Upper lobe of left lung (tissue), 6 donors: ENCODE data around the gene LIN52. TPM values are rescaled to one million over a fixed set of nuclear protein-coding genes. Genes with fewer than 3 reads are reported as not detected.

ENCODE experiments used
- ATAC-seq, 2 donors: fragments of 200-7000 bp; cut with Tn5 transposase; one replicate each; pipeline ENCODE4 v1.9.1; 2022; ENCODE audit warnings: mild to moderate bottlenecking in 2 of 2, moderate library complexity in 2 of 2; ENCODE audit not compliant: low FRiP score in 2 of 2
- DNase-seq, 2 donors: peaks; one replicate each; pipeline ENCODE4 v3.0.0-alpha.2; 2019 to 2020
- H3K27ac ChIP-seq, 4 donors: fragments of 200-600 bp; sonication (generic); one replicate each; pipeline ENCODE4 v1.5.1; 2016 to 2019
- H3K27me3 ChIP-seq, 4 donors: fragments of 200-600 bp; sonication (generic); one replicate each; pipeline ENCODE4 v1.5.1; 2017 to 2019
- H3K36me3 ChIP-seq, 4 donors: fragments of 200-600 bp; sonication (generic); one replicate each; pipeline ENCODE4 v1.5.1; 2016 to 2019
- H3K4me1 ChIP-seq, 4 donors: fragments of 200-600 bp; sonication (generic); one replicate each; pipeline ENCODE4 v1.5.1; 2018 to 2019
- H3K4me3 ChIP-seq, 4 donors: fragments of 200-600 bp; sonication (generic); one replicate each; pipeline ENCODE4 v1.5.1; 2017 to 2019; ENCODE audit warnings: mild to moderate bottlenecking in 2 of 4, moderate library complexity in 1 of 4
- H3K9me3 ChIP-seq, 4 donors: fragments of 200-600 bp; sonication (generic); one replicate each; pipeline ENCODE4 v1.5.1; 2018 to 2019
- CTCF ChIP-seq, 6 experiments: fragments of 450-650 bp in 4 of 6; fragments of 200-600 bp in 2 of 6; sonication (generic) in 2 of 6; IDR thresholded peaks; one replicate each; pipeline ENCODE4 v1.5.1; 2016 to 2019; ENCODE audit warnings: antibody characterized with exemption in 6 of 6
- EP300 ChIP-seq, 4 donors: sonication (generic); formaldehyde crosslinking; IDR thresholded peaks; one replicate each; pipeline ENCODE4 v1.5.1; 2017; ENCODE audit warnings: antibody characterized with exemption in 4 of 4, control low read depth in 2 of 4
- POLR2A ChIP-seq, 4 donors: fragments of 450-650 bp; IDR thresholded peaks; one replicate each; pipeline ENCODE4 v1.5.1; 2016 to 2017; ENCODE audit warnings: antibody characterized with exemption in 4 of 4, mild to moderate bottlenecking in 2 of 4
- POLR2AphosphoS5 ChIP-seq, 2 donors: sonication (generic); formaldehyde crosslinking; IDR thresholded peaks; one replicate each; pipeline ENCODE4 v1.5.1; 2017; ENCODE audit warnings: antibody characterized with exemption in 2 of 2
- WGBS, 2 donors: methylation state at CpG; one replicate each; pipeline ENCODE4 v1.1.5; 2017 to 2018; 5-methylcytosine and 5-hydroxymethylcytosine counted together
- total RNA-seq, 6 donors: library from RNA; depleted of rRNA in 4 of 6; stranded (reverse); fragments of >200 nt in 4 of 6; gene quantifications; one replicate each; pipeline versions ENCODE4 v1.1.0 to v1.2.1, GENCODE V29; 2016 to 2021
- donor health status: DM: no; HTN: no; CAD: no; lungs with moderate emphysema.
- donor health status: DM: no; HTN: yes; CAD: no; lungs with severe emphysema.

LIN52 gene
- total RNA-seq, 6 donors from 2014 or later: 5.8 to 9.7 (median 8.8) TPM

- ATAC-seq (peak in 1 of 2 donors; percentile 62), DNase-seq (peak in 1 of 2 donors; percentile 85)
- Histone ChIP-seq H3K4me1 (peaks cover 19 to 32% (median 25%) of the 10 kb centered on the region in 4 donors), H3K36me3 (no peaks in the 10 kb centered on the region), H3K4me3 (peak overlapping the region in 3 of 4 donors; percentile 13 to 33 (median 33)), H3K27me3 (peaks cover 0 to 52% (median 36%) of the 10 kb centered on the region in 4 donors), H3K27ac (no peak overlapping the region), H3K9me3 (no peaks in the 10 kb centered on the region)
- TF ChIP-seq POLR2AphosphoS5 (IDR thresholded peaks at IDR 0.05) (no peak), POLR2A (IDR thresholded peaks at IDR 0.05) (no peak), CTCF (IDR thresholded peaks at IDR 0.05) (no peak), EP300 (IDR thresholded peaks at IDR 0.05) (no peak)
- WGBS, 2 donors: 7 to 10% methylated on average over 43 to 70 of the region's 80 CpGs
Measured at GRCh38 chr14:74240794-74241651, 156.3 kb downstream of the LIN52 start.

- ATAC-seq: no peak
- no peaks in the 10 kb centered on the region for H3K9me3 ChIP-seq
- no peak for DNase-seq
- WGBS, 2 donors: 10 to 13% methylated on average over 14 of the region's 14 CpGs
- no peak for TF ChIP-seq POLR2A (IDR thresholded peaks at IDR 0.05)
- no peak for TF ChIP-seq POLR2AphosphoS5 (IDR thresholded peaks at IDR 0.05)
- TF ChIP-seq CTCF (IDR thresholded peaks at IDR 0.05): no peak
- TF ChIP-seq EP300 (IDR thresholded peaks at IDR 0.05): no peak
- no peaks in the 10 kb centered on the region for H3K36me3 ChIP-seq
- no peak overlapping the region for H3K4me3 ChIP-seq
- H3K27ac ChIP-seq: no peak overlapping the region
- peaks cover 0 to 52% (median 36%) of the 10 kb centered on the region in 4 donors for H3K27me3 ChIP-seq
- H3K4me1 ChIP-seq: peaks cover 19 to 32% (median 25%) of the 10 kb centered on the region in 4 donors
Measured at GRCh38 chr14:74241652-74242017, 156.9 kb downstream of the LIN52 start.

DNA sequence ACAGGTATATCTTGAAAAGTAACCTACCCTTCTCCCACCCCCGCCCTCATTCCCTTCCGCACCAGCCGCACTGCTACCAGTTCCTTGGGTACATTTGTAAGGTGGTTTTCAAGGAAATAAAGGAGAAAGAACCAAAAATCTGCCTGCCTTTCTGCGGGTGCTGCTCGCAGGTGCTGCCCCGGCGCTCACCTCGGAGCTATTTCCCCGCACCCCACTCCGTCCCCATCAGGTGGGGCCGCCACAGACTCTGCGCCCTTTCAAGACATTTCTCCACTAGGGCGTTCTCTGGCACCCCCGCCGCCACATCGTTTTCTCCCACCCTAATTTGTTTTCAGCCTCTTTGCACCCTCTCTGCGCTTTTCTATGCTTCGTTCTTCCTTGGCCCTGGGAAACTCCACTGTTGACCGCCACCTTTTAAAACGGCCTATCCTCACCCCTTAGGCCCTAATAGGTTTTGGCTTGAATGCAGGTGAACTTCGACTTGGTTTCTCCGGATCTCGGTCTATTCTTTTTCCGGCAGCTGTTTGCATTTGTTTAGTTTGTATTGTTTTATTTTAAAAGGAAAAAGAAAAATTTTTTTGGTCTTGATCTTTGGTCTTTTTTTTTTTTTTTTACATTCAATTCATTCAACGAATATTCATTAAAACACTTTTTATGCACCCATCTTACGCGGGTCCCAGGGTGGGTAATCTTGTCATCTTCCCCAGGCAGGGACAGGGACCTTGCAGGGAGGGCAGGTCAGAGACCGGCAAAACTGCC, 157.4 kb downstream of the LIN52 start:
- no peak for DNase-seq
- TF ChIP-seq POLR2A (IDR thresholded peaks at IDR 0.05): no peak
- TF ChIP-seq CTCF (IDR thresholded peaks at IDR 0.05): no peak
- TF ChIP-seq EP300 (IDR thresholded peaks at IDR 0.05): no peak
- no peak for TF ChIP-seq POLR2AphosphoS5 (IDR thresholded peaks at IDR 0.05)
- no peaks in the 10 kb centered on the region for H3K9me3 ChIP-seq
- H3K27ac ChIP-seq: no peak overlapping the region
- no peak overlapping the region for H3K4me3 ChIP-seq
- WGBS, 2 donors: 15% methylated on average over 26 to 28 of the region's 28 CpGs
- no peaks in the 10 kb centered on the region for H3K36me3 ChIP-seq
- no peak for ATAC-seq
- peaks cover 19 to 32% (median 25%) of the 10 kb centered on the region in 4 donors for H3K4me1 ChIP-seq
- H3K27me3 ChIP-seq: peaks cover 0 to 52% (median 36%) of the 10 kb centered on the region in 4 donors

DNA sequence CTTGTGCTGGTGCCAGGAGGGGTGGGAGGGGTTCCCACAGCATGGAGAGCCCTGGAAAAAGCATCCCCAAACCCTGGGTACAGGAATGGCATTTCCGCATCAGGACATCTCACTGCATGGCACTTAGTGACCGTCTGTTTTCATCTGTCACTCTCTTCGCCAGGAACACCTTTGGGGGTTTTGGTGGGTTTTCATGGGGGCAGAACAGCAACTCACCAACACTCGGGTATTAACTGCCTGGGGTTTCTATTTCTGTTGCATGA, 158.0 kb downstream of the LIN52 start:
- no peak for ATAC-seq
- H3K4me3 ChIP-seq: no peak overlapping the region
- 32 to 45% methylated on average over 4 of the region's 4 CpGs for WGBS, 2 donors

More for the DNA sequence above, 158.0 kb downstream of the LIN52 start:
- no peak overlapping the region for H3K27ac ChIP-seq
- TF ChIP-seq POLR2A (IDR thresholded peaks at IDR 0.05) (no peak), POLR2AphosphoS5 (IDR thresholded peaks at IDR 0.05) (no peak), EP300 (IDR thresholded peaks at IDR 0.05) (no peak), CTCF (IDR thresholded peaks at IDR 0.05) (no peak)
- DNase-seq: no peak
- H3K9me3 ChIP-seq: no peaks in the 10 kb centered on the region
- peaks cover 19 to 32% (median 25%) of the 10 kb centered on the region in 4 donors for H3K4me1 ChIP-seq
- H3K27me3 ChIP-seq: peaks cover 0 to 52% (median 36%) of the 10 kb centered on the region in 4 donors
- no peaks in the 10 kb centered on the region for H3K36me3 ChIP-seq
